NCI-H1694 treated with DMSO at 0.1 percent for 48 hours (cell line): ENCODE data around the gene HDDC2.

Experiments used
- DNase-seq: peaks from one replicate; lab custom pipeline; 2025; lab: John Stamatoyannopoulos, UW

The HDDC2 gene

GRCh38 chr6:125233202-125233601 is 68.6 kb downstream of the HDDC2 start:
- DNase-seq, result no peak

GRCh38 chr6:125232466-125232865 is 69.3 kb downstream of the HDDC2 start:
- DNase-seq, result no peak

DNA sequence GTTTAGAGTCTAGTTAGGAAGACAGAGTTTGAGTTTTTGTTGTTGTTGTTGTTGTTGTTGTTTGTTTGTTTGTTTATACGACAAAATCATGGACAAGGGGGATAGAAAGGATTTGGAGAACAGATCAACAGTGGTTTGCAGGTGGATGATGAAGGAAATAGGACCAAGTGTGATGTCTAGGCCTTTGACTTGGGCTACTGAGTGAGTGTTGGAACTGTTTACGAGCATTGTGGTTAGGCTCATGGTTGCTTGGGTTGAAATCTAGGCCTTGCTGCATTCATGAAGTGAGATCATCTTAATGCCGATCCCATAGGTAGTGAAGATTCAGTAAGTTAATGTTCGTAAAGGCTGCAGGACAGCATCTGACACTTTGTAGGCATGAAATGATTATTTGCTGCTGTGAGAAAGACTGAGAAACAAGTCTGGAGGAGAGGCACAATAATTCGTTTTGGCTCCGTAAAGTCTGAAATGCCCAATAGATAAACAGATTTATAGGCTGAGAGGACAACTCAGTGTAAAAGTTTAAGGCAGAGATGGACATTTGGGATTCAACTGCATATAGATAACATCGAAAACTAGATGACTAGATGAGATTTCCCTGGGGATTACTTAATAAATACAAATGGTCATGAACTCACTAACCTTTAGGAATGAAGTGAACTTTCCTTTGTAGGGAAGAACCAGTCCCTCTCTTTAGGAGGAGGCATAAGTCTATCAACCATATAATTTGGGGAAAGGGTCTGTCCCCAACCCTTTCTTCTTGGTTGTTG is 70.0 kb downstream of the HDDC2 start:
- DNase-seq, result no peak

DNA sequence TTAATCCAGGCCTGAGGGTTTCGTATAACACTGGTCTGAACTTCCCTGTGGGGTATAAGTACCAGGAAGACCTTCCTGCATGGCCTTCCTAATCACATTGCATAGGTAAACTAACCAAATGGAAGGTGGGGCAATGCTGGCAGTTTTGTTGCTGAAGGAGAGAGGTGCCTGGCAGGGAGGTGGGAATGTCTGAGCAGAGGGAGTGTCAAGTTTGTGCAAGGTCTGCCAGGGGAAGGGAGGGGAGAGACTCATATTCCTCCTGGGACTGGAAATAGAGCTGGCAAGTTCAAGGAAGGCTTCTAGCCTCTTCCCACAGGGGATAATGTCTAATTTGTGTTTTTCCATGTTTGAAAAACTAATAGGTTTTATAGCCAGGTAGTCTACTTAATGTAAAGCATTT is 70.6 kb downstream of the HDDC2 start:
- DNase-seq, result no peak

DNA sequence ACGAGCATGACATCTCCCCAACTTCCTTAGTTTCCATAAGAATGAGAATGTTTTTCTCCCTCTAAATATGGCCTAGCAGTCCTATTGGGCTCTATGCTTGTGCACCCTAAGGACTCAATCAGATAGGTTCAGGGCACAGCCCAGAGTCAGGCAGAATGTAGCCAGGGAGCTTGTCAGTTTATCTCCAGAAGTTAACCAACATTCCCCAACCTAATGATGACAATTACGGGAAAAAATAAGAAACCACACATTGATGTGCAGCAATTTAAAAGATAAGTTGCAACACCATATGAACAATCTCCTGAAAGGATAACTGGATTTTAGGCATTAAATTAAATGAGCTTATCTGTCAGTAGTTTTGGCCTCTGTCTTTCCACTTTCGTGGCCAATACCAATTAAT is 71.1 kb downstream of the HDDC2 start:
- no peak for DNase-seq

DNA sequence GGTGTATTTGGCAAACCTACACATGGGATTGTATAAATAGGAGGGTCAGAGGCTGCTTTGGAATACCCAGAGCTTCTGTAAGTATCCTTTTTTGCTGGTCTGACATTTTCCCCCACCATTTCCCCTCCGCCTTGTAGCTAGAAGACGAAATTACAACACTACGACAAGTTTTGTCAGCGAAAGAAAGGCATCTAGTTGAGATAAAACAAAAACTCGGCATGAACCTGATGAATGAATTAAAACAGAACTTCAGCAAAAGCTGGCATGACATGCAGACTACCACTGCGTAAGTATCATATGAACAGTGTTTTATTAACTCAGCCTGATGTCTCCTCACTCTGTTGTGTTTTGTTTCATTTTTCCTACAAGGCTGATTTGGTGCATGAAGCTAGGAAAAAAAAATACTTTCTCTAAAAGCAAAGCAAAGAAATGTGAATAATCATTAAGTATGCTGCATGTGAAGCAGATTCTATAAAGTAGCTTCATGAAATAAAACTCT is 72.7 kb downstream of the HDDC2 start:
- no peak for DNase-seq

DNA sequence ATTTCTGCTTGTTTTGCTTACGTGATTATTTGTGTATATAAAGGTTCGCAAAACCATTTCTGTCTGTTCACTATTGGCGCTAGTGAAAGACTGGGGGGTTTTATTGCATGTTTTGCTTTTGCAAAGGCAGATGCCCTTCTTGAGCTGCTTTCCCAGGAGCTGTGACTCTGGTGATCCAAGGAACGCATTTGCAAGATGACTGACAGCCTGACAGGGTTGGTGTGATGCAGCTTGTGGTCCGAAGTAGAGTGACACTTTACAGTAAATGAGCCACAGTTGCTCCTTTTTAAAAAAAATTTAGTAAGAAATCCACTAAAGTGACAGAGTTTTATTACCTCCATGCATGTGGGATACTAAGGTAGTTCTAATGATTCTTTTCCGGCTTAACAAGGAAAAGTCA is 74.5 kb downstream of the HDDC2 start:
- DNase-seq, result no peak
